Endodermal cell (in vitro differentiated cells): ENCODE results near the gene SMG9. TPM values are rescaled to one million over a fixed set of nuclear protein-coding genes. Genes with fewer than 3 reads are reported as not detected.

Experiments
- DNase-seq: peaks from one replicate; pipeline ENCODE4 v3.0.0-alpha.2; 2017
- H3K27ac ChIP-seq: 2 replicates; pipeline ENCODE4 v1.5.1; 2013; ENCODE audit warnings: mild to moderate bottlenecking, low read depth, low read length, moderate library complexity
- H3K27me3 ChIP-seq: 2 replicates; pipeline ENCODE4 v1.6.1; 2013; ENCODE audit warnings: mild to moderate bottlenecking, low read length, moderate library complexity; ENCODE audit not compliant: insufficient read depth, control insufficient read depth, poor library complexity, severe bottlenecking
- H3K36me3 ChIP-seq: 2 replicates; pipeline ENCODE4 v1.7.0; 2013; ENCODE audit warnings: mild to moderate bottlenecking, low read length, moderate library complexity; ENCODE audit not compliant: control insufficient read depth, insufficient read depth
- H3K4me1 ChIP-seq: one replicate; pipeline ENCODE4 v1.7.0; 2013; ENCODE audit warnings: low read length; ENCODE audit not compliant: control insufficient read depth, insufficient read depth
- H3K4me3 ChIP-seq: 2 replicates; pipeline ENCODE4 v1.5.1; 2013; ENCODE audit warnings: mild to moderate bottlenecking, low read length, moderate library complexity
- H3K9ac ChIP-seq: 2 replicates; pipeline ENCODE4 v1.6.1; 2013; ENCODE audit warnings: mild to moderate bottlenecking, low read length, moderate library complexity; ENCODE audit not compliant: poor library complexity, severe bottlenecking; ENCODE audit errors: extremely low read depth
- H3K9me3 ChIP-seq: 2 replicates; pipeline ENCODE4 v1.6.1; 2013; ENCODE audit warnings: mild to moderate bottlenecking, low read length, moderate library complexity; ENCODE audit not compliant: control insufficient read depth
- H3K27ac Mint-ChIP-seq: 2 replicates; pipeline ENCODE4 v1.8.0; 2020; ENCODE audit warnings: mixed read lengths
- H3K27me3 Mint-ChIP-seq: 2 replicates; pipeline ENCODE4 v1.8.0; 2021; ENCODE audit warnings: mild to moderate bottlenecking, mixed read lengths; ENCODE audit not compliant: insufficient read depth
- H3K36me3 Mint-ChIP-seq: 2 replicates; pipeline ENCODE4 v1.8.0; 2020; ENCODE audit warnings: low read depth, mixed read lengths
- H3K4me1 Mint-ChIP-seq: 2 replicates; pipeline ENCODE4 v1.8.0; 2020; ENCODE audit warnings: mixed read lengths
- H3K4me3 Mint-ChIP-seq: 2 replicates; pipeline ENCODE4 v1.8.0; 2020; ENCODE audit warnings: mild to moderate bottlenecking, moderate library complexity, mixed read lengths
- H3K9me3 Mint-ChIP-seq: 2 replicates; pipeline ENCODE4 v1.8.0; 2020; ENCODE audit warnings: mild to moderate bottlenecking, mixed read lengths
- WGBS, 2 experiments: methylation state at CpG; one replicate each; pipeline versions ENCODE4 v1.1.5 to v1.1.7; 2013; ENCODE audit warnings: missing lambda C conversion rate in 2 of 2, mixed read lengths in 1 of 2; ENCODE audit not compliant: insufficient coverage in 1 of 2, insufficient read length in 1 of 2; 5-methylcytosine and 5-hydroxymethylcytosine counted together
- total RNA-seq, 2 donors: library from RNA; stranded (reverse); fragmentation: NEBNext Ultra II Directional in 1 of 2; extraction: Animal tissue kit (Norgen Biotek cat#: 25700) in 1 of 2; gene quantifications; 2 replicates in 1 of 2; 3 replicates in 1 of 2; pipeline ENCODE4 v1.2.1, GENCODE V29; 2021
- TF ChIP-seq, protein P1 (sequence below): fragments of 200-600 bp; sonication (generic); conservative IDR thresholded peaks from 2 replicates; pipeline ENCODE4 v1.5.0; 2021; ENCODE audit warnings: antibody characterized with exemption, mild to moderate bottlenecking

Gene SMG9
- total RNA-seq, 2 donors from 2014 or later: 44.6 to 53.8 TPM

DNA sequence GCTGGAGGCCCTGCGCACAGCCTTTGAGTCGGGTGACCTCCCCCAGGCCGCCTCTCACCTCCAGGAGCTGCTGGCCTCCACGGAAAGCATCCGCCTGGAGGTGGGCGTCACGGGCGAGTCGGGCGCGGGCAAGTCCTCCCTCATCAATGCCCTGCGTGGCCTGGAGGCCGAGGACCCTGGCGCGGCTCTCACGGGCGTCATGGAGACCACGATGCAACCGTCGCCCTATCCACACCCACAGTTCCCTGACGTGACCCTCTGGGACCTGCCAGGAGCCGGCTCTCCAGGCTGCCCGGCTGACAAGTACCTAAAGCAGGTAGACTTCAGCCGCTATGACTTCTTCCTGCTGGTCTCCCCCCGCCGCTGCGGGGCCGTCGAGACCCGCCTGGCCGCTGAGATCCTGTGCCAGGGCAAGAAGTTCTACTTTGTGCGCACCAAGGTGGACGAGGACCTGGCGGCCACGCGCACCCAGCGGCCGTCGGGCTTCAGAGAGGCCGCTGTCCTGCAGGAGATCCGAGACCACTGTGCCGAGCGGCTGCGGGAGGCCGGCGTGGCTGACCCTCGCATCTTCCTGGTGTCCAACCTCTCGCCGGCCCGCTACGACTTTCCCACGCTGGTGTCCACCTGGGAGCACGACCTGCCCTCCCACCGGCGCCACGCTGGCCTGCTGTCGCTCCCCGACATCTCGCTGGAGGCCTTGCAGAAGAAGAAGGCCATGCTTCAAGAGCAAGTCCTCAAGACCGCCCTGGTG lies 36.0 kb downstream of the SMG9 start:
- H3K27me3 Mint-ChIP-seq: peaks cover 8% of the 10 kb centered on the region
- H3K27ac ChIP-seq: no peak overlapping the region
- DNase-seq: no peak
- H3K4me3 Mint-ChIP-seq: no peak overlapping the region
- no peaks in the 10 kb centered on the region for H3K4me1 Mint-ChIP-seq
- no peak overlapping the region for H3K4me3 ChIP-seq
- H3K9me3 ChIP-seq: no peaks in the 10 kb centered on the region
- no peaks in the 10 kb centered on the region for H3K36me3 ChIP-seq
- WGBS, 2 experiments: 95 to 96% methylated on average over 49 to 60 of the region's 60 CpGs
- H3K27me3 ChIP-seq: no peaks in the 10 kb centered on the region
- no peaks in the 10 kb centered on the region for H3K4me1 ChIP-seq
- H3K9me3 Mint-ChIP-seq: no peaks in the 10 kb centered on the region
- TF ChIP-seq, protein P1, sequence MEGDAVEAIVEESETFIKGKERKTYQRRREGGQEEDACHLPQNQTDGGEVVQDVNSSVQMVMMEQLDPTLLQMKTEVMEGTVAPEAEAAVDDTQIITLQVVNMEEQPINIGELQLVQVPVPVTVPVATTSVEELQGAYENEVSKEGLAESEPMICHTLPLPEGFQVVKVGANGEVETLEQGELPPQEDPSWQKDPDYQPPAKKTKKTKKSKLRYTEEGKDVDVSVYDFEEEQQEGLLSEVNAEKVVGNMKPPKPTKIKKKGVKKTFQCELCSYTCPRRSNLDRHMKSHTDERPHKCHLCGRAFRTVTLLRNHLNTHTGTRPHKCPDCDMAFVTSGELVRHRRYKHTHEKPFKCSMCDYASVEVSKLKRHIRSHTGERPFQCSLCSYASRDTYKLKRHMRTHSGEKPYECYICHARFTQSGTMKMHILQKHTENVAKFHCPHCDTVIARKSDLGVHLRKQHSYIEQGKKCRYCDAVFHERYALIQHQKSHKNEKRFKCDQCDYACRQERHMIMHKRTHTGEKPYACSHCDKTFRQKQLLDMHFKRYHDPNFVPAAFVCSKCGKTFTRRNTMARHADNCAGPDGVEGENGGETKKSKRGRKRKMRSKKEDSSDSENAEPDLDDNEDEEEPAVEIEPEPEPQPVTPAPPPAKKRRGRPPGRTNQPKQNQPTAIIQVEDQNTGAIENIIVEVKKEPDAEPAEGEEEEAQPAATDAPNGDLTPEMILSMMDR: no peak
- no peak overlapping the region for H3K9ac ChIP-seq
- H3K36me3 Mint-ChIP-seq: no peaks in the 10 kb centered on the region
- no peak overlapping the region for H3K27ac Mint-ChIP-seq

DNA sequence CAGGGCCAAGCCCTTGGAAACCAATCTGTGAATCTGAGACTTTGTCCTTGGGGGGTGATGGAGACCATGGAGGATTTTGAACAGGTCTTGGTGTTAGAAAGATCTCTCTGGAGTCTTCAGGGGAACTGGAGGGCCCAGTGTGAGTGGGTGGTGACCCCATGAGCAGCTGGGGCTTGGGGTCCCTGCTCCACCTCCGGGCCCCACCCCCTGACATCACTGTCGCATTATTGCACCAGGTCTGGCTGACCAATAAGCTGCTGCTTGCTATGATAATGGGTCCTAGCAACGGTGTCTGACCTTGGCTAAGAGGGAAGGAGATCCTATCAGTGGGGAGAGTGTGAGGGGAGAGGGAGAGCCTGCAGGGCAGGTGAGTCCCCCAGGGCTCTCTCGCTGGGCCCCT lies 39.0 kb downstream of the SMG9 start, which contains the start of gene IRGC:
IRGC (plus strand) TSS at position 301 of the 400 bp plus-strand sequence. CDS start 2,483 bp downstream, outside the sequence.
- peaks cover 25% of the 10 kb centered on the region for H3K27me3 Mint-ChIP-seq

DNA sequence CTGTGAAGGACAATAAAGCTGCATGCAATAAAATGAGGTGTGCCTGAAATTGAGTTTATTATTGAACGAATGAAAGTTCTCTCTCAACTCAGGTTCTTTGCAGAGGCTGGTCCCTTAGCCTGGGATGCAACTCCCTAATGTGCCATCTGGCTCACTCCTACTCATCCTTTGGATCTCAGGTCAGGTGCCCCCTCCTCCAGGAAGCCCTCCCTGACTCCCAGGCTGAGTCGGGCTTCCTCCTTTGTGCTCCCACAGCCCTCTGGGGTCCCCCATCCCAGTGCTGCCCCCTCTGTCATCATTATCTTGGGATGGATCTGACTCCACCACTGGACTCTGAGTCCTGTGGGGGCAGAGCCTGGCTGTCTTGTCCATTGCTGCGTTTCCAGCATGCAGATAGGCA lies 41.6 kb downstream of the SMG9 start:
- no peaks in the 10 kb centered on the region for H3K4me1 Mint-ChIP-seq
- DNase-seq: no peak
- peaks cover 2% of the 10 kb centered on the region for H3K36me3 Mint-ChIP-seq

More for the DNA sequence above, 39.0 kb downstream of the SMG9 start, which contains the start of gene IRGC:
- H3K4me1 Mint-ChIP-seq: no peaks in the 10 kb centered on the region
- no peak within 1 kb of the TSS for H3K27ac Mint-ChIP-seq
- no peak for DNase-seq
- Histone ChIP-seq H3K27me3 (no peaks in the 10 kb centered on the region), H3K36me3 (no peaks in the 10 kb centered on the region), H3K4me3 (no peak within 1 kb of the TSS), H3K9ac (no peak within 1 kb of the TSS), H3K9me3 (no peaks in the 10 kb centered on the region), H3K27ac (no peak within 1 kb of the TSS), H3K4me1 (no peaks in the 10 kb centered on the region)
- TF ChIP-seq, protein P1: no peak
- WGBS, 2 experiments: 77 to 91% methylated on average over 3 to 4 of the region's 4 CpGs
- H3K9me3 Mint-ChIP-seq: no peaks in the 10 kb centered on the region
- no peaks in the 10 kb centered on the region for H3K36me3 Mint-ChIP-seq
- H3K4me3 Mint-ChIP-seq: no peak within 1 kb of the TSS

More for the DNA sequence above, 41.6 kb downstream of the SMG9 start:
- no peak overlapping the region for H3K4me3 ChIP-seq
- no peaks in the 10 kb centered on the region for H3K27me3 ChIP-seq
- TF ChIP-seq, protein P1: no peak
- peaks cover 8% of the 10 kb centered on the region for H3K9me3 ChIP-seq
- H3K4me1 ChIP-seq: no peaks in the 10 kb centered on the region
- peaks cover 10% of the 10 kb centered on the region for H3K9me3 Mint-ChIP-seq
- H3K9ac ChIP-seq: no peak overlapping the region
- 77 to 86% methylated on average over 3 of the region's 3 CpGs for WGBS, 2 experiments
- H3K27ac ChIP-seq: no peak overlapping the region
- H3K27ac Mint-ChIP-seq: no peak overlapping the region
- no peaks in the 10 kb centered on the region for H3K36me3 ChIP-seq
- H3K4me3 Mint-ChIP-seq: no peak overlapping the region
- H3K27me3 Mint-ChIP-seq: peaks cover 34% of the 10 kb centered on the region
